Left colon (tissue), 2 donors: ENCODE results near the gene KRTAP12-1. TPM values are rescaled to one million over a fixed set of nuclear protein-coding genes. Genes with fewer than 3 reads are reported as not detected.
"Not testable (repeated sequence)": the region's sequence is repeated elsewhere in the genome, so short reads cannot be mapped to it uniquely, and the experiment has no call there.

Source experiments
- ATAC-seq: fragments of 200-7000 bp; cut with Tn5 transposase; one replicate; pipeline ENCODE4 v1.9.1; 2020; ENCODE audit warnings: mild to moderate bottlenecking, moderate library complexity
- DNase-seq, 2 donors: peaks; one replicate each; pipeline ENCODE4 v3.0.0-alpha.2; 2020
- intact Hi-C, 2 donors: fragments of 100-400 bp; cut with DNase I in 1 of 2; cut with micrococcal nuclease in 1 of 2; formaldehyde crosslinking; loops; one replicate each; pipeline versions ENCODE4 v1.11.2 to v1.14.0; 2022; cut with DNase I, micrococcal nuclease
- total RNA-seq, 2 donors: library from RNA; stranded (reverse); fragmentation: NEBNext Ultra II Directional; extraction: Animal tissue kit (Norgen Biotek cat#: 25700); gene quantifications; one replicate each; pipeline ENCODE4 v1.2.1, GENCODE V29; 2021
- donor health status: DM: no; HTN: no; CAD: no.
- donor health status: DM: yes; HTN: yes; CAD: no.

The KRTAP12-1 gene
- total RNA-seq, 2 donors from 2014 or later: not detected

- ATAC-seq (no peak), DNase-seq (no peak)
- intact Hi-C loops: no loop called here
Observed at GRCh38 chr21:44653123-44653522, 28.8 kb downstream of the KRTAP12-1 start.

GRCh38 chr21:44650973-44651675 is 30.8 kb downstream of the KRTAP12-1 start:
- no peak for DNase-seq
- no peak for ATAC-seq
- intact Hi-C loops: no loop called here

GRCh38 chr21:44650265-44650972 is 31.5 kb downstream of the KRTAP12-1 start:
- intact Hi-C loops: no loop called here
- no peak for ATAC-seq
- DNase-seq: no peak

GRCh38 chr21:44649521-44650100 is 32.4 kb downstream of the KRTAP12-1 start:
- DNase-seq (no peak), ATAC-seq (no peak)
- intact Hi-C loops: no loop called here

GRCh38 chr21:44648557-44649311 is 33.2 kb downstream of the KRTAP12-1 start:
- DNase-seq (no peak), ATAC-seq (no peak)
- intact Hi-C loops: no loop called here

- DNase-seq (no peak), ATAC-seq (no peak)
- intact Hi-C loops: no loop called here
Observed at GRCh38 chr21:44647222-44647552, 34.8 kb downstream of the KRTAP12-1 start.

GRCh38 chr21:44646366-44647221 is 35.4 kb downstream of the KRTAP12-1 start, which contains the start of gene KRTAP10-11:
Gene KRTAP10-11 (plus strand): TSS chr21:44646414. CDS start chr21:44646459, 45 bp downstream.
- DNase-seq, intact Hi-C loops, ATAC-seq: not testable (repeated sequence)

GRCh38 chr21:44644878-44645277 is 37.1 kb downstream of the KRTAP12-1 start:
- ATAC-seq: no peak
- DNase-seq: no peak
- intact Hi-C loops: no loop called here

GRCh38 chr21:44643741-44644310 is 38.1 kb downstream of the KRTAP12-1 start:
- DNase-seq (no peak), ATAC-seq (no peak)
- intact Hi-C loops: no loop called here

- intact Hi-C loops: no loop called here
- no peak for ATAC-seq
- DNase-seq: no peak
Observed at GRCh38 chr21:44640761-44641160, 41.2 kb downstream of the KRTAP12-1 start.

GRCh38 chr21:44639331-44639655 is 42.7 kb downstream of the KRTAP12-1 start:
- ATAC-seq (no peak), DNase-seq (no peak)
- intact Hi-C loops: no loop called here

- DNase-seq, intact Hi-C loops, ATAC-seq: not testable (repeated sequence)
Observed at GRCh38 chr21:44638506-44639330, 43.2 kb downstream of the KRTAP12-1 start.

- DNase-seq, intact Hi-C loops, ATAC-seq: not testable (repeated sequence)
Observed at GRCh38 chr21:44637851-44638348, 44.1 kb downstream of the KRTAP12-1 start.

- DNase-seq: no peak
- no peak for ATAC-seq
- intact Hi-C loops: no loop called here
Observed at GRCh38 chr21:44637018-44637850, 44.7 kb downstream of the KRTAP12-1 start, which contains the start of gene KRTAP10-10. Gene KRTAP10-10 (plus strand): TSS chr21:44637356. CDS start chr21:44637418, 62 bp downstream.

- DNase-seq: no peak
- intact Hi-C loops: no loop called here
- ATAC-seq: no peak
Observed at GRCh38 chr21:44636209-44637017, 45.5 kb downstream of the KRTAP12-1 start.
